ENCODE data around the gene SLC4A8. TPM values are rescaled to one million over a fixed set of nuclear protein-coding genes. Genes with fewer than 3 reads are reported as not detected.

Gene SLC4A8
- total RNA-seq (2014; rRNA removed; shearing (Covaris generic)), result 2.3 and 16.6 TPM in 2 replicates

- DNase-seq (ENCODE audit: low read depth), result peak; percentile 95
Measured at GRCh38 chr12:51424662-51425539, at the start of gene SLC4A8. Gene SLC4A8 (plus strand): TSS chr12:51424831. CDS start chr12:51424988, 157 bp downstream.

GRCh38 chr12:51374856-51375255, 49.8 kb upstream of the SLC4A8 start:
- DNase-seq (ENCODE audit: low read depth), result no peak

DNA sequence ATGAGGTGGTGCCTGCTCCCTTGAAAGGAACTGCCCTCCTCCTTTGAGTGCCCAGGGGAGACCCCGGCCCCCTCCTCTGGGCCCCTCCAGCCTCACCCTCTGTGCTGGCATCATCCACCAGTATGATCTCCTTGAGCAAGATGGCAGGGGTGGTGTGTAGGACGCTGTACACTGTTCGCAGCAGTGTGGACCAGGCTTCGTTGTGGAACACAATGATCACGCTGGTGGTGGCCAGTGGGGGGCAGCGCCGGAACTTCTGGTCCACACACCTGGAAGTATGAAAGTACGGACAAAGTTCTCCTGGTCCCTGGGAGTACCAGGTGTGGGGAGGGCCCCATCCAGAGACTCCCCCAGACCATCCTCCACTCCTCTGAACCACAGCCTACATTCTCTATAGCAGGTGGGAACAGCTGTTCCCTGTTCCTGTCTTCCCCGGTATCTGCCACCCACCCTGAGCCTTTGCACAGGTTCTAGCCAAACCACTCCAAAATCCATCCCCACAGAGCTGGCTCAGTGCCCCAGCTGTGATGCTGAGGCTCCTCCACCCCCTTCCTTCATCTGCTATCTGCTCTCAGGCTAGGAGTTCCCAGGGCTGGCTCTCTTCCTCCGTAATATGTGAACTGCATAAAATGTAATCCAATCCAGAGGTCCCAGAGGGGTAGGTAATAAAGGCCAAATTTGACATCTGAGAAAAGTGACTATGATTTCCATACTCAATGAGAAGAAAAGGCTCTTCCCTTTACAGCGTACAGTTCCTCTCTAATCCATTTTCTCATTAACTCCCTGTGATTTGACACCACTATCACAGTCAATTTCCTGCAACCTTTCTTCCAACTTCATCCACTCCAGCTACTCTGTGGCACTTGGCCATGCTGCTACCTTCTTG, 47.3 kb upstream of the SLC4A8 start:
- no peak for DNase-seq (ENCODE audit: low read depth)

DNA sequence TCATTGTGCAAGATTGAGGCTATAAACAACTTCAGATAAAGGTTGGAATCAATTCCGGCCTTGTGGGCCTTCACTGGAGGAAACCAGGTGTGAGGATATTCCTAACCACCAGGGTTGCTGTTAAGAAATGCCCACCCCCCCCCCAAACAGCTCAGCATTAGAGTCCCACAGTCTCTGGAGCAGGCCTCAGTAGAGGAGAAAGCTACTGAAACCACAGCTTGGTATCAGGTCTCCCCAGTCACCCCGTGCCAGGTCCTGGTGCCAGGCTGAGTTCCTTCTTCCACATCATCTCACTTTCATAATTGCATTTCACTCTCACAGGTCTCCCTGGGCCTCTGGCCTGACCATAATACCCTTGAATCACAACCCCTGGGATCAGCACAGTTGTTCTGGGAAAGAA, 45.9 kb upstream of the SLC4A8 start:
- no peak for DNase-seq (ENCODE audit: low read depth)

DNA sequence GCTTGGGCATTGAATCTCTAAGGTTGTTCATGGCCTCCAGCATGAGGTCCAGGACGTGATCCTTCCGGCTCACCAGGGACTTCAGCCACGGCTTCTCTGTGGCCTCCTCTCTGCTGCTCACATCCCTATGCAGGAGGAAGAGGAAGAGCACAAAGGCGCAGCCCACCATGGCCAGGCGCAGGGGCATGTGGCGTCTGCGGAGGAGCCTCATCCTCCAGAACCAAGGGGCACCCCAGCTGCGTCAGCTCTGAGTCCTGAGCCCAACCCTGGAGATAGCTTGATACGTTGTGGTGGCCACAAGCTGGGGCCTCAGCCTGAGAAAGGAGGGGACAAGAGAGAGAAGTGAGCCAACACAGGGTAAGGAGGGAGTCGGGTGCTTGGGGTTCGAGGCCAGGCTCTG, 45.1 kb upstream of the SLC4A8 start:
- DNase-seq (ENCODE audit: low read depth), result no peak

DNA sequence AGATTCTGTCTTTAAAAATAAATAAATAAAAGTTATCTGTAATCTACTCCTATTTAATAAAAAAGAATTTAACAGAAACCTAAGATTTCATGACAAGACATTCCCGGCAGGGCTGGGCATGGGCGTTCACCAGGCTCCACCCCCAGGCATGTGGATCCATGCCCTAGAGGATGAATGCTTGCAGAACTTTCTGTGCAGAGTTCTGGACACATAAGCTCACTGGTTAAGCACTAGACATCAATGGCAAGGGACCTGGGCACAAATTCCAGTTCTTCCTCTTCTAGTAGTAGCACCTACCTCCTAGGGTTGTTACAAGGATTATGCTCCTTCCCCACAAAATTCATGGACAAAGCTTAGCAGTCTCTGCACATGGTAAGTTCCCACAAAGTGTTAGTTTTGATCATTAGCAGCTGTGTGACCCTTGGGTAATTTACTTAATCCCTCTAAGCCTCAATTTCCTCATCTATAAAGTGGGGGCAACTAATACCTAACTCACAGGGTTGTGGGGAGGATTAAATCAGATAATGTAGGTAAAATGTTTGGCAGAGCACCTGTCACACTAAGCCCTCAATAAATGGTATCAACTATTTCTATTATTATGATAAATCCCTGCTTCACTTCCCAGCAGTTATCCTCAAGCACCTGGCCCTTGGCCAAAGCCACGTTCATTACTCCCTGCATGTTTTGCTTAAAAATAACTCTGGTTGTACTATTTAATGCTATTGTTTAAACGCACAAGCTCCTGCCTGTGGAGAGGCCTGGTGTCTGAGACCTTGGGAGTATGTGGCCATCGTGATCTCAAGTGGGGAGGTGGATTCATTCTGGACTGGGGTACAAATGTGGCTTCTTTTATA, 43.2 kb upstream of the SLC4A8 start:
- no peak for DNase-seq (ENCODE audit: low read depth)

- no peak for DNase-seq (ENCODE audit: low read depth)
Measured at GRCh38 chr12:51382173-51382572, 42.5 kb upstream of the SLC4A8 start.

DNA sequence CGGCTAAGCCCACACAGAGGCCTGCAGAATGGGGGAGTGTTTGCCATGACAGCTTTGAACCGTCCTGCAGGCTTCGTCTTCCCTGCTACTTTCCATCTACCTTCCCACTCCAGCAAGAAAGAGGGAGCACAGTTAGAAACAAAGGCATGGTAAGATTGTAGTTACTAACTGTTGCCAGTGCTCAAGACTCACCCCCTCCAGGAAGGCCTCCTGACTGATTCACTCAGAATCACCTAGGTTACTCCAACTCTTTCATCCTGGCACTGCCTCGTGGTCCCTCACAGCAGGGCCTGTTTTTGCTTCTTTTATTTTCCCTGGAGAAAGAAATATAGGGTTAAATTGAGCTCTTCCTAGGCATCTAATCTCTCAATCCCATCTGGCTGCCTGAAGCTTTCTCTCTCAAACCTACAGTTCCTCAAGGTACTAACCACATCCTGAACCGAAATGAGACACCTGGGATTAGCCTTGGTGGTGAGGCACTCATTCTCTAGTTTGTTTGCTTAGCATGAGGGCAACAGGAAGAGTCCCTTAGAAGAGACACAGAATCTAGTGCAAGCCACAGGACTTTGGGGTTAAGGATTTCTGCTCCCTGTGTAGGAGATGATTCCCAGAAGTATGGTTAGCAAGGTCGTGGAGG, 41.2 kb upstream of the SLC4A8 start:
- peak; percentile 46 for DNase-seq (ENCODE audit: low read depth)

- DNase-seq (ENCODE audit: low read depth), result no peak
Measured at GRCh38 chr12:51386351-51386750, 38.3 kb upstream of the SLC4A8 start.

- no peak for DNase-seq (ENCODE audit: low read depth)
Measured at GRCh38 chr12:51388069-51388799, 36.4 kb upstream of the SLC4A8 start.

DNA sequence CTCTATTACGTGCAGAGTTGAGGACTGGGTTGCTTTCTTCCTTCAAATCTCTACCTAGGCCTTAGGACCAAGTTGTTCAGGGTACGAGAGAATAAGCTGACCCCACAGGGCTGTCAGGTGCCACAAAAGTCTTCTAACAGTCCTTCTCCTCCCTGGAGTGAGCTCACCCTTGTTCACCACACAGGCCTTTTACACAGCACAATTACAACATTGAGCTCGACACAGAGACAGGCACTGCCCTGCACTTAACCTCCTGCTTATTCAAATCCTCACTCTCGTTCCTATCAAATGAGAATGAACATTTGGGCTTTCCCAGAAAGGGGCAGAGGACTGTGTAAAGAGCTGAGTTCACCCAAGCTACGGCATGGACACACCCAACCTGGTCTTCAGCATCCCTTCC, 35.8 kb upstream of the SLC4A8 start:
- no peak for DNase-seq (ENCODE audit: low read depth)

GRCh38 chr12:51389302-51389999, 35.2 kb upstream of the SLC4A8 start:
- DNase-seq (ENCODE audit: low read depth), result peak; percentile 79

DNA sequence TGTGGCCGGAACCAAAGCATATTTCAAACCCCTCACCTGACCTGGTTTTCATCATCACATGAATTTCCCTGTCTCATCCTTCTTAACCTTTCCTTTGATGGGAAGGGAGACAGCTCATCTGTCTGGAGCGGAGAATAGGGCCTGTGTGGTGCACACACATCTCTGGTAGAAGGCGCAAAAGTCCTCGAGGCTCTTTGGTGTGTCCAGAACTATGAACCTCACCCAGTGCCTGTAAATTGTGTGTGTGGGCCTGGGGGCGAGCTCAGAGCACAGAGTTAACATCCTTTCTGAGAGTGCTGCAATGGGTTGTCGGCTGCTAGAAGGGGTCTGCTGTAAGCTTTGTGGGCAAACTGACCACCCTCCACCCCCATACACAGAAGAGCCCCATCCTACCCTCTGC, 34.2 kb upstream of the SLC4A8 start:
- no peak for DNase-seq (ENCODE audit: low read depth)

GRCh38 chr12:51390891-51391282, 33.7 kb upstream of the SLC4A8 start:
- DNase-seq (ENCODE audit: low read depth), result no peak

- DNase-seq (ENCODE audit: low read depth), result peak; percentile 42
Measured at GRCh38 chr12:51391283-51392123, 33.1 kb upstream of the SLC4A8 start, which contains the start of gene GALNT6. Gene GALNT6 (minus strand): TSS chr12:51391406. CDS start chr12:51379781, 11,625 bp downstream.

GRCh38 chr12:51392556-51393237, 31.9 kb upstream of the SLC4A8 start:
- DNase-seq (ENCODE audit: low read depth), result no peak

- peak; percentile 93 for DNase-seq (ENCODE audit: low read depth)
Measured at GRCh38 chr12:51393676-51394545, 30.7 kb upstream of the SLC4A8 start.

Data from Daoy (cell line).